HCT116 (cell line): ENCODE data around the gene KRT17. TPM values are rescaled to one million over a fixed set of nuclear protein-coding genes. Genes with fewer than 3 reads are reported as not detected.

Source experiments
- ATAC-seq: fragments of 200-7000 bp; cut with Tn5 transposase; 2 replicates; pipeline ENCODE4 v1.9.1; 2020; ENCODE audit warnings: mild to moderate bottlenecking, moderate library complexity
- BruUV-seq: library from RNA; stranded (reverse); fragments of 400-500 nt; replicated peaks from 2 replicates; lab custom pipeline; 2021; lab: Mats Ljungman, UMichigan
- CTCF ChIA-PET: fragments of 300-600 bp; sonication (Branson Sonifier 250); formaldehyde crosslinking; loops from one replicate; lab custom pipeline; 2021; ENCODE audit warnings: antibody characterized with exemption; lab: Charles Lee
- POLR2A ChIA-PET: fragments of 300-600, 350-600 bp; sonication (Branson Sonifier 250); formaldehyde crosslinking; loops from one replicate; lab custom pipeline; 2021; ENCODE audit warnings: antibody characterized with exemption; lab: Charles Lee
- RAD21 ChIA-PET, 2 experiments: fragments of 300-600 bp; sonication (Branson Sonifier 250); formaldehyde crosslinking; loops; one replicate each; lab custom pipeline; 2023; ENCODE audit warnings: low total read pairs in 2 of 2; ENCODE audit not compliant: uncharacterized antibody in 2 of 2, unreplicated experiment in 2 of 2, low non-redundant PET in 1 of 2; lab: Charles Lee
- DNase-seq: peaks from one replicate; pipeline ENCODE4 v3.0.0-alpha.2; 2010; ENCODE audit warnings: low read depth, low spot score
- H2AFZ ChIP-seq: fragments of 200-600 bp; shearing (Covaris generic), sonication (generic); 2 replicates; pipeline ENCODE4 v1.6.1; 2017; ENCODE audit warnings: low read depth, mixed run types, mixed read lengths, antibody characterized with exemption, low read length; ENCODE audit not compliant: poor library complexity, severe bottlenecking
- H3K27ac ChIP-seq: 2 replicates; pipeline ENCODE4 v1.5.1; 2012; ENCODE audit warnings: low read depth, low read length
- H3K27me3 ChIP-seq: fragments of 200-600 bp; sonication (generic); 2 replicates; pipeline ENCODE4 v1.6.1; 2016; ENCODE audit warnings: mixed run types, low read length, mixed read lengths; ENCODE audit not compliant: insufficient read depth
- H3K36me3 ChIP-seq, 2 experiments: fragments of 200-500 bp in 1 of 2; fragments of 200-600 bp in 1 of 2; sonication (Bioruptor generic) in 1 of 2; sonication (generic) in 1 of 2; 2 replicates each; pipeline versions ENCODE4 v1.5.1 to v1.6.1; 2014 to 2016; ENCODE audit warnings: low read length in 2 of 2, inconsistent platforms in 1 of 2, mixed read lengths in 1 of 2, mixed run types in 1 of 2; ENCODE audit not compliant: insufficient read depth in 2 of 2, control insufficient read depth in 1 of 2
- H3K4me1 ChIP-seq, 2 experiments: fragments of 200-600 bp in 1 of 2; sonication (generic) in 1 of 2; 2 replicates each; pipeline versions ENCODE4 v1.5.1 to v1.6.1; 2012 to 2017; ENCODE audit warnings: low read length in 2 of 2, inconsistent platforms in 1 of 2, mild to moderate bottlenecking in 1 of 2, mixed read lengths in 1 of 2, mixed run types in 1 of 2, moderate library complexity in 1 of 2; ENCODE audit not compliant: insufficient read depth in 2 of 2, control insufficient read depth in 1 of 2
- H3K4me2 ChIP-seq: fragments of 200-600 bp; sonication (generic); 2 replicates; pipeline ENCODE4 v1.6.1; 2017; ENCODE audit warnings: mixed run types, low read length, mixed read lengths
- H3K4me3 ChIP-seq, 2 experiments: fragments of 200-600 bp in 1 of 2; sonication (generic) in 1 of 2; replicated peaks in 1 of 2; 2 replicates each; pipeline ENCODE4 v1.5.1; 2011 to 2016; ENCODE audit warnings: low read length in 2 of 2, control low read depth in 1 of 2, low read depth in 1 of 2, mild to moderate bottlenecking in 1 of 2, mixed read lengths in 1 of 2, mixed run types in 1 of 2
- H3K79me2 ChIP-seq: fragments of 200-600 bp; sonication (generic); 2 replicates; pipeline ENCODE4 v1.6.1; 2017; ENCODE audit warnings: mild to moderate bottlenecking, mixed run types, low read length, moderate library complexity, mixed read lengths; ENCODE audit not compliant: insufficient read depth
- H3K9ac ChIP-seq: fragments of 200-600 bp; sonication (generic); 2 replicates; pipeline ENCODE4 v1.6.1; 2016; ENCODE audit warnings: low read length, mixed read lengths
- H3K9me2 ChIP-seq: fragments of 200-600 bp; sonication (generic), shearing (Covaris generic); 2 replicates; pipeline ENCODE4 v1.6.1; 2017; ENCODE audit warnings: mixed run types, mild to moderate bottlenecking, moderate library complexity; ENCODE audit not compliant: insufficient read depth
- H3K9me3 ChIP-seq, 2 experiments: fragments of 200-500 bp in 1 of 2; fragments of 200-600 bp in 1 of 2; sonication (Bioruptor generic) in 1 of 2; sonication (generic) in 1 of 2; 2 replicates each; pipeline ENCODE4 v1.6.1; 2014 to 2017; ENCODE audit warnings: low read length in 2 of 2, mixed read lengths in 2 of 2, inconsistent platforms in 1 of 2, low read depth in 1 of 2, mild to moderate bottlenecking in 1 of 2, mixed run types in 1 of 2, moderate library complexity in 1 of 2; ENCODE audit not compliant: control insufficient read depth in 1 of 2, insufficient read depth in 1 of 2
- H4K20me1 ChIP-seq: fragments of 200-600 bp; sonication (generic), shearing (Covaris generic); 2 replicates; pipeline ENCODE4 v1.6.1; 2017; ENCODE audit warnings: mixed run types, mild to moderate bottlenecking, moderate library complexity; ENCODE audit not compliant: insufficient read depth
- ATF3 ChIP-seq: IDR thresholded peaks from 2 replicates; pipeline ENCODE4 v1.6.1; 2012
- CEBPB ChIP-seq: IDR thresholded peaks from 2 replicates; pipeline ENCODE4 v1.6.1; 2012; ENCODE audit warnings: low read depth
- ELF1 ChIP-seq: IDR thresholded peaks from 2 replicates; pipeline ENCODE4 v1.6.1; 2012; ENCODE audit warnings: low read depth, borderline replicate concordance
- EZH2phosphoT487 ChIP-seq: fragments of 200-600 bp; IDR thresholded peaks from 2 replicates; pipeline ENCODE4 v1.6.1; 2018; ENCODE audit warnings: antibody characterized with exemption, borderline replicate concordance
- POLR2A ChIP-seq: IDR thresholded peaks from 2 replicates; pipeline ENCODE4 v1.7.0; 2011; ENCODE audit warnings: borderline replicate concordance; ENCODE audit not compliant: insufficient read depth, insufficient read length; ENCODE audit errors: extremely low read depth
- POLR2AphosphoS5 ChIP-seq: IDR thresholded peaks from 2 replicates; pipeline ENCODE4 v1.6.1; 2011; ENCODE audit warnings: mild to moderate bottlenecking, low read depth, low read length, moderate library complexity
- SIN3A ChIP-seq: IDR thresholded peaks from 2 replicates; pipeline ENCODE4 v1.6.1; 2012; ENCODE audit warnings: low read depth
- SP1 ChIP-seq: IDR thresholded peaks from 2 replicates; pipeline ENCODE4 v1.6.1; 2012; ENCODE audit warnings: low read depth
- SRF ChIP-seq: IDR thresholded peaks from 2 replicates; pipeline ENCODE4 v1.6.1; 2012; ENCODE audit warnings: low read depth
- ZBTB33 ChIP-seq: IDR thresholded peaks from 2 replicates; pipeline ENCODE4 v1.6.1; 2011; ENCODE audit warnings: mild to moderate bottlenecking, low read length, moderate library complexity; ENCODE audit not compliant: insufficient replicate concordance; ENCODE audit errors: extremely low read depth
- intact Hi-C: fragments of 100-400 bp; cut with micrococcal nuclease; formaldehyde crosslinking; loops from 2 replicates; pipeline ENCODE4 v1.10.0; 2022
- total RNA-seq: library from RNA; stranded (reverse); gene quantifications from one replicate; pipeline ENCODE4 v1.2.1, GENCODE V29; 2021; ENCODE audit not compliant: unreplicated experiment

KRT17 gene
- total RNA-seq, 1 experiment from 2014 or later: not detected

GRCh38 chr17:41619036-41619926, 5.1 kb downstream of the KRT17 start (continued):
- TF ChIP-seq ZBTB33: no peak
- no peak for TF ChIP-seq SRF
- no peak for TF ChIP-seq POLR2AphosphoS5

GRCh38 chr17:41618341-41619035, 5.9 kb downstream of the KRT17 start:
- no peak overlapping the region for H3K4me2 ChIP-seq
- H3K36me3 ChIP-seq: no peaks in the 10 kb centered on the region
- no peaks in the 10 kb centered on the region for H3K9me2 ChIP-seq
- ATAC-seq (no peak), DNase-seq (no peak)
- intact Hi-C loops: no loop called here
- POLR2A ChIA-PET: no interaction called here
- no TSS peak for BruUV-seq
- no peak overlapping the region for H3K4me3 ChIP-seq
- CTCF ChIA-PET: no interaction called here
- H3K27ac ChIP-seq: no peak overlapping the region
- H3K9me3 ChIP-seq: no peaks in the 10 kb centered on the region
- no peak overlapping the region for H3K9ac ChIP-seq
- no peak overlapping the region for H2AFZ ChIP-seq
- H4K20me1 ChIP-seq: no peaks in the 10 kb centered on the region
- H3K79me2 ChIP-seq: no peaks in the 10 kb centered on the region
- peaks cover 0 to 15% of the 10 kb centered on the region in 2 experiments; a peak in 3 of 4 replicates for H3K4me1 ChIP-seq
- no peak for TF ChIP-seq SRF
- no peak for TF ChIP-seq SP1
- no peak for TF ChIP-seq ATF3
- no peak for TF ChIP-seq EZH2phosphoT487
- no peak for TF ChIP-seq POLR2A
- TF ChIP-seq SIN3A: no peak
- no peak for TF ChIP-seq ZBTB33
- no peak for TF ChIP-seq ELF1
- TF ChIP-seq POLR2AphosphoS5: no peak
- TF ChIP-seq CEBPB: no peak
- H3K27me3 ChIP-seq: no peaks in the 10 kb centered on the region
- RAD21 ChIA-PET: no interaction called here
